ENCODE data around the gene ELAVL2.

ELAVL2 gene

DNA sequence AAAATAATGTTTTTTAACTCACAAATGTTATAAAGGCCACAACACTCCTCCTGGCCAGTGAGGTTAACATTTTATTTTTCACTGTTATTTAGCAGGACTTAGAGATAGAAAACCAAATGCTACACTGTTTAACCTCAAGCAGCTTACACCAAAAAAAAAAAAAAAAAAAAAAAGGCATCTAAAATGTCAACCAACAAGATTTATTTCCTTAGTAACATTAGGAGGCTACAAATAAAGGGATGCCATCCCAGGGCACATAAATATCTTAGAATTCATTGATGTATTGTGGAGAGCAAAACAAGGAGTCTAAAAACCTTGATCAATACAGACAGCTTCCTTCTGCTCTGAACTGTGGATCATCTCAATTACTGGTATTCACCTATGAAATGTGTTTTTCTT lies 53.7 kb downstream of the ELAVL2 start:
- Histone ChIP-seq H3K4me2 (ENCODE audit: low read depth, low read length) (no peak overlapping the region), H3K9ac (ENCODE audit: low read length) (no peak overlapping the region), H3K79me2 (ENCODE audit: low read length) (no peaks in the 10 kb centered on the region), H3K27ac (ENCODE audit: low read length) (no peak overlapping the region), H3K4me3 (ENCODE audit: low read length) (no peak overlapping the region), H3K9me3 (replicated peaks; ENCODE audit: insufficient read depth, low read length) (no peaks in the 10 kb centered on the region), H4K20me1 (ENCODE audit: insufficient read depth, low read length) (no peaks in the 10 kb centered on the region), H2AFZ (ENCODE audit: low read length) (no peak overlapping the region), H3K4me1 (ENCODE audit: low read length) (no peaks in the 10 kb centered on the region), H3F3A (ENCODE audit: insufficient read depth, low read length) (no peaks in the 10 kb centered on the region), H3K27me3 (replicated peaks; ENCODE audit: insufficient read depth, low read length) (no peaks in the 10 kb centered on the region), H3K36me3 (replicated peaks; ENCODE audit: insufficient read depth, low read length) (no peaks in the 10 kb centered on the region), H3K9me2 (replicated peaks; ENCODE audit: insufficient read depth, low read length) (no peaks in the 10 kb centered on the region)
- no peak for TF ChIP-seq EZH2phosphoT487 (IDR thresholded peaks at IDR 0.05; ENCODE audit: low read length)
- TF ChIP-seq, protein P1, sequence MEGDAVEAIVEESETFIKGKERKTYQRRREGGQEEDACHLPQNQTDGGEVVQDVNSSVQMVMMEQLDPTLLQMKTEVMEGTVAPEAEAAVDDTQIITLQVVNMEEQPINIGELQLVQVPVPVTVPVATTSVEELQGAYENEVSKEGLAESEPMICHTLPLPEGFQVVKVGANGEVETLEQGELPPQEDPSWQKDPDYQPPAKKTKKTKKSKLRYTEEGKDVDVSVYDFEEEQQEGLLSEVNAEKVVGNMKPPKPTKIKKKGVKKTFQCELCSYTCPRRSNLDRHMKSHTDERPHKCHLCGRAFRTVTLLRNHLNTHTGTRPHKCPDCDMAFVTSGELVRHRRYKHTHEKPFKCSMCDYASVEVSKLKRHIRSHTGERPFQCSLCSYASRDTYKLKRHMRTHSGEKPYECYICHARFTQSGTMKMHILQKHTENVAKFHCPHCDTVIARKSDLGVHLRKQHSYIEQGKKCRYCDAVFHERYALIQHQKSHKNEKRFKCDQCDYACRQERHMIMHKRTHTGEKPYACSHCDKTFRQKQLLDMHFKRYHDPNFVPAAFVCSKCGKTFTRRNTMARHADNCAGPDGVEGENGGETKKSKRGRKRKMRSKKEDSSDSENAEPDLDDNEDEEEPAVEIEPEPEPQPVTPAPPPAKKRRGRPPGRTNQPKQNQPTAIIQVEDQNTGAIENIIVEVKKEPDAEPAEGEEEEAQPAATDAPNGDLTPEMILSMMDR (IDR thresholded peaks at IDR 0.05; ENCODE audit: low read length), result no peak
- no peak for TF ChIP-seq EZH2 (optimal IDR thresholded peaks at IDR 0.05; ENCODE audit: low read depth, low read length)
- no peak for DNase-seq

DNA sequence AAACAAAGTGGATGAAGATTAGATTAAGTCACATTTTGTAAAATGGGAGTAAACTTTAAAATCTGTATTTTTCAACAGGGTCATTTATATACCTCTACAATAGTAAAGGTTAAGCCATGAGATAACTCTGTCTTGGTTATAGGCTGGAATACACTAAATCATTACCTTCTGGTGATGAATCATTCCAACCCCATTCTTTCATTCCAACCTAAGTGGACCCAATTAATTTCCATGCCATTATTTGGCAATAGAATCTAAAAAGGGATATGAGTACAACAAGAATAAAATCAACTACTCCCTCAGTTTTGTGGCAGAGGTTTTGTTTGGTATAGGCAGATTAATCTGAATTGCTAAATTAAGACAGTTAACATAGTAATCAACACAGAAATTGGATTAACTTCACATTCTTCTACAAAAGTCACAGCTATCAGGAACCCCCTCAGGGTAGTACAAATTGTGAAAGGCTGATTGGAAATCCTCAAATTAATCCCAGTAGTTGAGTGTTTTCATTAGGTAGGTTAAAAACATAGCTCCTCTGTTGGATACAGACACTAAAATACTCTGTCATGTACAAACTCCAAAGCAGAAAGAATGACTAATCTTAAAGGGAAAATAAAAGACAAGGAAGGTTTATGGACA lies 54.2 kb downstream of the ELAVL2 start:
- Histone ChIP-seq H3K79me2 (ENCODE audit: low read length) (no peaks in the 10 kb centered on the region), H3F3A (ENCODE audit: insufficient read depth, low read length) (no peaks in the 10 kb centered on the region), H3K4me2 (ENCODE audit: low read depth, low read length) (no peak overlapping the region), H4K20me1 (ENCODE audit: insufficient read depth, low read length) (no peaks in the 10 kb centered on the region), H3K9ac (ENCODE audit: low read length) (no peak overlapping the region), H3K36me3 (replicated peaks; ENCODE audit: insufficient read depth, low read length) (no peaks in the 10 kb centered on the region), H3K9me2 (replicated peaks; ENCODE audit: insufficient read depth, low read length) (no peaks in the 10 kb centered on the region), H3K4me1 (ENCODE audit: low read length) (no peaks in the 10 kb centered on the region), H3K9me3 (replicated peaks; ENCODE audit: insufficient read depth, low read length) (no peaks in the 10 kb centered on the region), H3K4me3 (ENCODE audit: low read length) (no peak overlapping the region), H3K27me3 (replicated peaks; ENCODE audit: insufficient read depth, low read length) (no peaks in the 10 kb centered on the region), H2AFZ (ENCODE audit: low read length) (no peak overlapping the region), H3K27ac (ENCODE audit: low read length) (no peak overlapping the region)
- TF ChIP-seq EZH2 (optimal IDR thresholded peaks at IDR 0.05; ENCODE audit: low read depth, low read length), result no peak
- TF ChIP-seq EZH2phosphoT487 (IDR thresholded peaks at IDR 0.05; ENCODE audit: low read length), result no peak
- TF ChIP-seq, protein P1 (IDR thresholded peaks at IDR 0.05; ENCODE audit: low read length), result no peak
- DNase-seq, result no peak

DNA sequence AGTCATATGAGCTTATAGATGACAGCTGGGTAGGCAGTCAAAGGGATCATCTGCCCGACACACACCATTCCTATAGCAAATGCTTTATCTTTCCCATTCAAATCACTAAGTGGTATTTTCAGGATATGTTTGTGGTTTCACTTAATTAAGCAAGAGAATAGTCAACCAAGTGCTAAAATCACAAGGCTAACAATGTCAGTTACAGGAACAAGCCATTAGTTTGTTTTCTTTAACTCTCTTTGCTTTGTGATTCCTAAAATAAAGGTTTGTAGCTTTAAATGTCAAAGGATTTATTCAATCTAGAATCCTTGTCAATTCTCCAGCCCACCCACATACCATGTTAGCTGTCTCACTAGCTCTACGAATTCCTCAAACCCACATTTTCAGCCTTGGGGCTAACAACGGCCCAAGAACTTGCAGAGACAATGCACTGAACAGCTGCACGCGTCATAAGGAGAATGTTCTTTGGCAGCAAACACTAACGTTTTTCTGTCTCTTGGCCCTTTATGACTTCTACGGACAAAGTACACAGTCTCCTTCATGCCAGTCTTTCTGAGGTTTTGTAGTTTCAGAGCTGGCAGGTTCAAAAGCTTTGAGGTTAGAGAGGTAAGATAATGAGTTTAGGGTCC lies 56.6 kb downstream of the ELAVL2 start:
- H3K9ac ChIP-seq (ENCODE audit: low read length), result no peak overlapping the region
- H3K27ac ChIP-seq (ENCODE audit: low read length), result no peak overlapping the region
- no peak for DNase-seq
- H3K79me2 ChIP-seq (ENCODE audit: low read length), result no peaks in the 10 kb centered on the region
- H3K9me2 ChIP-seq (replicated peaks; ENCODE audit: insufficient read depth, low read length), result no peaks in the 10 kb centered on the region
- H3K36me3 ChIP-seq (replicated peaks; ENCODE audit: insufficient read depth, low read length), result no peaks in the 10 kb centered on the region
- H2AFZ ChIP-seq (ENCODE audit: low read length), result no peak overlapping the region
- no peaks in the 10 kb centered on the region for H3K4me1 ChIP-seq (ENCODE audit: low read length)
- H3K4me2 ChIP-seq (ENCODE audit: low read depth, low read length), result no peak overlapping the region
- no peaks in the 10 kb centered on the region for H3F3A ChIP-seq (ENCODE audit: insufficient read depth, low read length)
- no peak overlapping the region for H3K4me3 ChIP-seq (ENCODE audit: low read length)
- TF ChIP-seq EZH2phosphoT487 (IDR thresholded peaks at IDR 0.05; ENCODE audit: low read length), result no peak
- TF ChIP-seq, protein P1 (IDR thresholded peaks at IDR 0.05; ENCODE audit: low read length), result no peak
- no peak for TF ChIP-seq EZH2 (optimal IDR thresholded peaks at IDR 0.05; ENCODE audit: low read depth, low read length)
- no peaks in the 10 kb centered on the region for H4K20me1 ChIP-seq (ENCODE audit: insufficient read depth, low read length)
- H3K27me3 ChIP-seq (replicated peaks; ENCODE audit: insufficient read depth, low read length), result no peaks in the 10 kb centered on the region
- H3K9me3 ChIP-seq (replicated peaks; ENCODE audit: insufficient read depth, low read length), result no peaks in the 10 kb centered on the region
